Measurements from ENCODE around the gene DOLK. TPM values are rescaled to one million over a fixed set of nuclear protein-coding genes. Genes with fewer than 3 reads are reported as not detected.

The DOLK gene
- total RNA-seq (10 to 100 TPM in 5 of 7 donors, 1 to 10 TPM in 2; 8.0 to 16.3 (median 12.6) TPM), polyA plus RNA-seq (1 to 10 TPM; 5.3 to 8.4 (median 6.5) TPM)
- long read RNA-seq, donor 1, transcript DOLK-201 (1 exons, 2,090 nt), result major isoform, 22 of 22 reads
- long read RNA-seq, donor 1, partial matches to known transcripts, result 0 of 22 reads
- long read RNA-seq, donor 1, other reads (novel, unspliced or antisense), result 0 of 22 reads
- long read RNA-seq, donor 2, transcript DOLK-201 (1 exons, 2,090 nt), result major isoform, 17 of 17 reads
- long read RNA-seq, donor 2, partial matches to known transcripts, result 0 of 17 reads
- long read RNA-seq, donor 2, other reads (novel, unspliced or antisense), result 0 of 17 reads

DNA sequence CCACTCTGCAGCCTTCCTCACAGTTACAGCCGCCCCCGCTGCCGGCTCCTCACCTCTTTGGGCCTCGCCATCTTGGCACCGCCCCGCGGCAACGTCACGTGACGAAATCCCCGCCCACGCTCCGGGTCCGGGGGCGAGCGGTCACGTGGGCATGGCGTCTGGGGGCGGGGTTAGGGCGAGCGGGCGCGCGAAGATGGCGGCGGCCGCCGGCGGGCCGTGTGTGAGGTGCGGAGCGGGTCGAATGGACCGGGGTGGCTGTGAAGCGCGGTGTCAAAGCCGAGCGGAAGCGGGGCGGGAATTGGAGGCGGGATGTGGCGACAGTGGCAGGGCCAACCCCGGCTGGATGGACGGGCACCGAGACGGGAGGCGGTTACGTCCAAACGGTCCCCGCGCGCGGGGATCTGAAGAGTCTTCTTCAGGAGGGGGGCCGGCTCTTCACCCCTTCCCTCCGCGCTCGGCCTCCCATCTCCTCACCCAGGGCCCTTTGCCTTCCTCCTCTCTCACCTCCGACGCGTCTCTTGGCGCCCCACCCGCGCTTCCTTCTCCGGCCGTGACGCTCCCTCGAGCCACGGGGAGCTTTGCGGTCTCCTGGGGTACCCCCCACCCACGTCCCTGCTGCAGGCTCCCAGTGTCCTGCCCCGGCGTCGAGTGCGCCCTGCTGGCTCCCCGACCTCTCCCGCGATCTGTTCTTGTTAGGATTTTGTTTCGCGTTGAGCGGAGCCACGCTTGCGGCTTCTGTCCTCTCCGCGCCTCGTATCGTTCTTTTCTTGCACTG lies at the start of gene DOLK, which contains the start of gene NUP188:
Gene DOLK (minus strand): TSS at position 77 of the 775 bp plus-strand sequence. CDS start 300 bp downstream, outside the sequence.
Gene NUP188 (plus strand): TSS at position 173 of the 775 bp plus-strand sequence. CDS start 21 bp downstream, at position 194.
- 0 to 1% (median 0%) methylated on average over 30 to 86 of the region's 86 CpGs for WGBS, 5 donors
- H3K4me3 ChIP-seq, result peak within 1 kb of the TSS; percentile 80 to 95 (median 89)
- TF ChIP-seq CTCF (IDR thresholded peaks at IDR 0.05 in 8 of 11, conservative IDR thresholded peaks at IDR 0.05 in 3 of 11) (peak in 3 of 11 experiments; percentile 8 to 28 (median 12)), POLR2A (IDR thresholded peaks at IDR 0.05) (peak in 2 of 3 donors; percentile 57 to 69), POLR2AphosphoS5 (IDR thresholded peaks at IDR 0.05) (peak; percentile 98 to 99 (median 98))
- peaks cover 0 to 57% (median 9%) of the 10 kb centered on the region in 6 donors for H3K36me3 ChIP-seq
- peaks cover 13 to 77% (median 45%) of the 10 kb centered on the region in 6 donors for H3K4me1 ChIP-seq
- peak within 1 kb of the TSS; percentile 80 to 96 (median 93) for H3K27ac ChIP-seq
- DNase-seq, result peak; percentile 99
- intact Hi-C loops (cut with DNase I; ENCODE audit: low total_unique reads), result no loop called here
- H3K27me3 ChIP-seq (replicated peaks in 1 of 7), result no peaks in the 10 kb centered on the region
- H3K9me3 ChIP-seq, result no peaks in the 10 kb centered on the region

GRCh38 chr9:128995791-128996190 lies 48.4 kb upstream of the DOLK start:
- no peak for TF ChIP-seq CTCF (IDR thresholded peaks at IDR 0.05 in 8 of 11, conservative IDR thresholded peaks at IDR 0.05 in 3 of 11)
- TF ChIP-seq POLR2A (IDR thresholded peaks at IDR 0.05), result no peak
- no peak for TF ChIP-seq POLR2AphosphoS5 (IDR thresholded peaks at IDR 0.05)
- H3K4me1 ChIP-seq, result peaks cover 0 to 4% (median 0%) of the 10 kb centered on the region in 6 donors
- no peaks in the 10 kb centered on the region for H3K9me3 ChIP-seq
- H3K27ac ChIP-seq, result no peak overlapping the region
- no peaks in the 10 kb centered on the region for H3K27me3 ChIP-seq (replicated peaks in 1 of 7)
- peaks cover 0 to 100% (median 99%) of the 10 kb centered on the region in 6 donors for H3K36me3 ChIP-seq
- peak; percentile 2 for DNase-seq
- H3K4me3 ChIP-seq, result no peak overlapping the region
- 84 to 97% (median 92%) methylated on average over 5 of the region's 5 CpGs for WGBS, 5 donors
- intact Hi-C loops (cut with DNase I; ENCODE audit: low total_unique reads), result no loop called here

- WGBS, 5 donors, result 79 to 90% (median 85%) methylated on average over 7 of the region's 7 CpGs
- Histone ChIP-seq H3K27me3 (replicated peaks in 1 of 7) (no peaks in the 10 kb centered on the region), H3K9me3 (no peaks in the 10 kb centered on the region), H3K27ac (no peak overlapping the region), H3K4me3 (no peak overlapping the region), H3K4me1 (no peaks in the 10 kb centered on the region), H3K36me3 (peaks cover under 1 to 100% (median 99%) of the 10 kb centered on the region in 6 donors)
- TF ChIP-seq POLR2A (IDR thresholded peaks at IDR 0.05), result no peak
- TF ChIP-seq CTCF (IDR thresholded peaks at IDR 0.05 in 8 of 11, conservative IDR thresholded peaks at IDR 0.05 in 3 of 11), result peak in 1 of 11 experiments; percentile 18
- no peak for TF ChIP-seq POLR2AphosphoS5 (IDR thresholded peaks at IDR 0.05)
- intact Hi-C loops (cut with DNase I; ENCODE audit: low total_unique reads), result no loop called here
- no peak for DNase-seq
Measured at GRCh38 chr9:128992995-128993394, 45.6 kb upstream of the DOLK start.

Measured in spleen (tissue), 13 donors.